Left ventricle myocardium inferior (tissue), 1 donor: Measurements from ENCODE around the gene KCNA4. TPM values are rescaled to one million over a fixed set of nuclear protein-coding genes. Genes with fewer than 3 reads are reported as not detected.

ENCODE experiments used
- DNase-seq: peaks from one replicate; pipeline ENCODE4 v3.0.0-alpha.2; 2020
- H3K27ac ChIP-seq: fragments of 200-600 bp; replicated peaks from 2 replicates; pipeline ENCODE4 v1.8.0; 2021
- H3K27me3 ChIP-seq: fragments of 200-600 bp; 2 replicates; pipeline ENCODE4 v1.8.0; 2021; ENCODE audit warnings: low read depth
- H3K36me3 ChIP-seq: fragments of 200-600 bp; 2 replicates; pipeline ENCODE4 v1.8.0; 2021
- H3K4me1 ChIP-seq: fragments of 200-600 bp; 2 replicates; pipeline ENCODE4 v1.8.0; 2021
- H3K4me3 ChIP-seq: fragments of 200-600 bp; 2 replicates; pipeline ENCODE4 v1.8.0; 2021; ENCODE audit warnings: mild to moderate bottlenecking, moderate library complexity
- H3K9me3 ChIP-seq: fragments of 200-600 bp; replicated peaks from 2 replicates; pipeline ENCODE4 v1.8.0; 2021
- intact Hi-C: fragments of 100-400 bp; cut with micrococcal nuclease; formaldehyde crosslinking; loops from one replicate; pipeline ENCODE4 v1.11.0; 2022
- total RNA-seq: library from RNA; stranded (reverse); fragmentation: NEBNext Ultra II Directional; extraction: Animal tissue kit (Norgen Biotek cat#: 25700); gene quantifications from one replicate; pipeline ENCODE4 v1.2.1, GENCODE V29; 2021
- TF ChIP-seq, protein P1 (sequence below): fragments of 200-600 bp; IDR thresholded peaks from 2 replicates; pipeline ENCODE4 v1.8.0; 2021; ENCODE audit warnings: antibody characterized with exemption, mild to moderate bottlenecking, borderline replicate concordance
- donor health status: DM: no; HTN: yes; CAD: no; lungs with severe emphysema.

The KCNA4 gene
- total RNA-seq, 1 donor from 2014 or later, result 5.3 TPM

DNA sequence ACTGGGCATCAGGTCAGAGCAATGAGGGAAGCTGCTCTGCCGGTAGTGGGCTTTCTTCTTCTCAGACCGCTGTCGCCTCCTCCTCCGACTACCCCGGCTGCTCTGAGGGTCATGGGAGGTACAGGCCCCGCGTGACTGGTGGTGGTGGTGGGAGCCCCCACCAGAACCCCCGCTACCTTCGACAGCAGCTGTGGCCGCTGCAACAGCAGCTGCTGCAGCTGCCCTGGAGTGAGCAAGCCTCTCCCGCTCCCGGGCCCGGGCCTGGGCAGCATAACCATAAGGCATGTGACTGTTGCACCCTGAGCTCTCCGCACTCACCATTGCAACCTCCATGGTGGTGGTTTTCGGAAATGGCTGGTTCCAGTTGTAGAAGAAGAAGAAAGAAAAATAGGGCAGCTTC lies 4.5 kb downstream of the KCNA4 start:
- intact Hi-C loops, result no loop called here
- DNase-seq, result no peak

DNA sequence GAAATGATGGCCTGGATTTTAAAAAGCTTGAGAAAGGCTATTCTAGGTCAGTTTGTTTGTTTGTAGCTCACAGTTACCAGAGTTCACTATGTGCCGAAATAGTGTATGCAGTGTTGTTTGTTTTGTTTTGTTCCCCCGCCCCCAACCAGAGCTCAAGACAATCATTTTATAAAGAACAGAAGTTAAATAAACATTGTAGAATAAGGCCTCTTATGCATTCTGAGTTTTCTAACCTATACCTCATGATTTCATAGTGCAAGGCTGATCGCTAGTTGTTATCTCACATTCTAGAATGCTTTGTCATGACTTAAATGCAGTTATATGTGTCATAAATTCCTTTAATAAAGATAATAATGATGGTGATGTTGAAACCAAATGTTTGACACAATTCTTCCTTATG lies 7.8 kb downstream of the KCNA4 start:
- intact Hi-C loops, result no loop called here
- peak overlapping the region; percentile 43 for H3K27ac ChIP-seq

More for the DNA sequence above, 4.5 kb downstream of the KCNA4 start:
- H3K9me3 ChIP-seq, result no peaks in the 10 kb centered on the region
- H3K27me3 ChIP-seq, result peaks cover 42% of the 10 kb centered on the region
- no peak overlapping the region for H3K27ac ChIP-seq
- TF ChIP-seq, protein P1, sequence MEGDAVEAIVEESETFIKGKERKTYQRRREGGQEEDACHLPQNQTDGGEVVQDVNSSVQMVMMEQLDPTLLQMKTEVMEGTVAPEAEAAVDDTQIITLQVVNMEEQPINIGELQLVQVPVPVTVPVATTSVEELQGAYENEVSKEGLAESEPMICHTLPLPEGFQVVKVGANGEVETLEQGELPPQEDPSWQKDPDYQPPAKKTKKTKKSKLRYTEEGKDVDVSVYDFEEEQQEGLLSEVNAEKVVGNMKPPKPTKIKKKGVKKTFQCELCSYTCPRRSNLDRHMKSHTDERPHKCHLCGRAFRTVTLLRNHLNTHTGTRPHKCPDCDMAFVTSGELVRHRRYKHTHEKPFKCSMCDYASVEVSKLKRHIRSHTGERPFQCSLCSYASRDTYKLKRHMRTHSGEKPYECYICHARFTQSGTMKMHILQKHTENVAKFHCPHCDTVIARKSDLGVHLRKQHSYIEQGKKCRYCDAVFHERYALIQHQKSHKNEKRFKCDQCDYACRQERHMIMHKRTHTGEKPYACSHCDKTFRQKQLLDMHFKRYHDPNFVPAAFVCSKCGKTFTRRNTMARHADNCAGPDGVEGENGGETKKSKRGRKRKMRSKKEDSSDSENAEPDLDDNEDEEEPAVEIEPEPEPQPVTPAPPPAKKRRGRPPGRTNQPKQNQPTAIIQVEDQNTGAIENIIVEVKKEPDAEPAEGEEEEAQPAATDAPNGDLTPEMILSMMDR, result no peak
- H3K4me3 ChIP-seq, result no peak overlapping the region
- H3K36me3 ChIP-seq, result no peaks in the 10 kb centered on the region
- H3K4me1 ChIP-seq, result peaks cover 13% of the 10 kb centered on the region

DNA sequence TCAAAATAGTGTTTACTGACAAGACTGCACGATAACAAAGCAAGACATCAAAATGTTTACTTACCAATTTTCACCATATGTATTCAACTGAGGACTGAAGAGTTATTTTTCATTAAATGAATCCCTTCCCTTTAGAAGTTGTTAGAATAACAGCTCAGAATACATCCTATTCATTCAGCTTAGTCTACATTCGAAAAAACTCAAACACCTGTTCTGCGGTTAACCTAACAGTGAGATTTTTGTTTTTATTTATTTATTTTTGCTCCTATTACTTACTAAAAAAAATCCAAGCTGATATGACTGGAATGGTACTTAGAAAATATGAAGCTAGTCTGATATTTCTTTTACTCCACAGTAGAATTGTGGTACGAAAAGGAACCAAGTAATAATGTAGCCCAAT lies 10.0 kb downstream of the KCNA4 start:
- H3K4me1 ChIP-seq, result peaks cover 22% of the 10 kb centered on the region
- no peaks in the 10 kb centered on the region for H3K27me3 ChIP-seq
- DNase-seq, result no peak
- H3K9me3 ChIP-seq, result no peaks in the 10 kb centered on the region
- H3K4me3 ChIP-seq, result no peak overlapping the region
- intact Hi-C loops, result no loop called here
- no peaks in the 10 kb centered on the region for H3K36me3 ChIP-seq
- no peak overlapping the region for H3K27ac ChIP-seq
- TF ChIP-seq, protein P1, result no peak

More for the DNA sequence above, 7.8 kb downstream of the KCNA4 start:
- Histone ChIP-seq H3K36me3 (no peaks in the 10 kb centered on the region), H3K27me3 (peaks cover 9% of the 10 kb centered on the region), H3K4me3 (peak overlapping the region; percentile 8), H3K4me1 (peaks cover 9% of the 10 kb centered on the region), H3K9me3 (no peaks in the 10 kb centered on the region)
- no peak for DNase-seq
- TF ChIP-seq, protein P1, result no peak

DNA sequence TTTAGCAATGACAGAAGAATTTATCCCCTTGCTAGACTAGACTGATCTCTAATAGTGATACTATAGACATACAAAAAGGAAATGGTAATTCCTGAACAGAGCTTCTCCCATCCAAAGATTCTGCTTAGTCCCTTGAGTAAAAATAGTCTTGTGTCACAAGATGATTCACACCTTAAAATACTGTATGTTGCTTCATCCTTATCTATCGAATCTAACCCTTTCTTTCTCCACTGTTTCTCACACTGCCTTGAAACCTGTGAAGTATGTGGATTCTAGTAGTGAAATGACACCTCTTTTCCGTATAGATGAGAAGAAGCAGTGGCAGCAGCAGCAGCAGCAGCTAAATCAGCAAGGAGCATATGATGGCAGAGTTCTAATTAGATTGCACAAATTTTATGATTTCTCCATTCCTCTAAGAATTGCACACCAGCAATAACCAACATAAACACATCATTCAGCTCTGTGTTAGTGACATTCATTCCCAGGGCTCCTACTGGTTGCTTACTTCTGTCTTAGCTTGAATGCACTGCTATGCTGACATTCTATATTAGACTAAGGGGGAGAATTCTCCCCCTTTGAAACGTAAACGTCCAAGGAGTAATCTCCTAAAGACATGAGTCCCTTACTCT lies 14.6 kb downstream of the KCNA4 start:
- Histone ChIP-seq H3K36me3 (no peaks in the 10 kb centered on the region), H3K4me3 (no peak overlapping the region), H3K9me3 (no peaks in the 10 kb centered on the region), H3K4me1 (peaks cover 25% of the 10 kb centered on the region), H3K27me3 (no peaks in the 10 kb centered on the region), H3K27ac (peak overlapping the region; percentile 47)
- no peak for DNase-seq
- TF ChIP-seq, protein P1, result no peak
- intact Hi-C loops, result no loop called here

DNA sequence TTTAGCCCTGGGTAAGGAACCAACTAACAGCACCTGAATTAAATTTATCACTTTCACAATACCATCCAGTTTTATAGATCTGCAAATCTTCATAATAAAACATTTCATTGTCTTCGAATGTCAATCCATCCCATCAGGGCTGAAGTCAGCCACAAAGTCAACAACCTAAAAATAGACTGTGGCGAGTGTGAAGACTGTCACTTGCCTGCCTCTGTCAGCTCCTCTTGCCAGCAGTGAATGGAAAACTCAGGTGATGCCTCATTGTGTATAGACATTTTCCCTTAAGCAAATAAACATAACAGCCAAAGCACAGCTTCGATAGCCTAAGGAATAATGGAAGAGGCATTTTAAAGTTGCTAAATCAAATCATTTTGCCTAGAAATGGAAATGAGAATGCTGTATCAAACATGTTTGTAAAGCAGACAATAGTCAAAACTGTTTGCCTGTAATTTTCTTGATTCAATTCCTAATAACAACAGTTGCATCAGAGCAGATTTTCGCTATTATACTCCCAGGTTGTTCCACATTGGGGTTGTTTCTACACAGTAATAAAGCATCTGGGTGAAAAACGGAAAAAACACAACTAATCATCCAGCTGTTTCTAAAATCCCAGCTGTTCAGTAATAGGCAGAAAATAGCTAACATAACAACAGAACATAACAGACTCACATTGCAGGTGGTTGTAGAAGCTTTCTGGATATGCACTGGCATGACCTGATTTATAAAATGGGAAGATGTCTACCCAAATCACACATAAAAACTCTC lies 15.7 kb downstream of the KCNA4 start:
- DNase-seq, result no peak
- intact Hi-C loops, result no loop called here
- no peaks in the 10 kb centered on the region for H3K9me3 ChIP-seq

More for the DNA sequence above, 15.7 kb downstream of the KCNA4 start:
- Histone ChIP-seq H3K4me1 (peaks cover 25% of the 10 kb centered on the region), H3K27me3 (no peaks in the 10 kb centered on the region), H3K27ac (peak overlapping the region; percentile 47), H3K4me3 (no peak overlapping the region), H3K36me3 (no peaks in the 10 kb centered on the region)
- TF ChIP-seq, protein P1, result no peak
